K562 (cell line): ENCODE data around the gene UBXN10. TPM values are rescaled to one million over a fixed set of nuclear protein-coding genes. Genes with fewer than 3 reads are reported as not detected.

Experiments used
- ATAC-seq: fragments of 200-7000 bp; cut with Tn5 transposase; 3 replicates; pipeline ENCODE4 v1.9.1; 2020; ENCODE audit warnings: moderate library complexity
- BruUV-seq: library from RNA; stranded (reverse); fragments of 400-500 nt; replicated peaks from 2 replicates; lab custom pipeline; 2021; lab: Mats Ljungman, UMichigan
- CTCF ChIA-PET: fragments of 300-600 bp; formaldehyde crosslinking; extraction: SDS; loops from one replicate; lab custom pipeline; 2021; ENCODE audit warnings: low intra/inter-chr PET ratio; lab: Yijun Ruan, JAX
- POLR2A ChIA-PET: fragments of 300-600, 350-650 bp; sonication (Branson Sonifier 250); formaldehyde crosslinking; extraction: SDS; loops from one replicate; lab custom pipeline; 2021; ENCODE audit warnings: antibody characterized with exemption, inconsistent platforms; lab: Yijun Ruan, JAX
- DNase-seq, 4 experiments: peaks; one replicate each; pipeline versions ENCODE4 v3.0.0 to v3.0.0-alpha.2; 2011 to 2018; ENCODE audit warnings: low spot score in 3 of 4, mixed read lengths in 3 of 4; ENCODE audit errors: extremely low read depth in 1 of 4
- FAIRE-seq: peaks from 2 replicates; lab custom pipeline; 2011; peaks lifted over from hg19 to GRCh38; lab: Jason Lieb, UNC
- H2AFZ ChIP-seq: 2 replicates; pipeline ENCODE4 v1.6.0; 2011; ENCODE audit warnings: low read depth, low read length, control low read depth, inconsistent platforms
- H3K27ac ChIP-seq: fragments of 200-600 bp; 3 replicates; pipeline ENCODE4 v1.8.0; 2011; ENCODE audit warnings: low read depth, mild to moderate bottlenecking, control low read depth, inconsistent platforms, low read length, moderate library complexity, mixed read lengths; ENCODE audit errors: extremely low read depth
- H3K27me3 ChIP-seq, 2 experiments: fragments of 300-600 bp in 1 of 2; 2 replicates in 1 of 2; 3 replicates in 1 of 2; pipeline versions ENCODE4 v1.6.0 to v1.8.0; 2011; ENCODE audit warnings: inconsistent platforms in 2 of 2, low read length in 2 of 2, mild to moderate bottlenecking in 1 of 2, mixed read lengths in 1 of 2, moderate library complexity in 1 of 2; ENCODE audit not compliant: control insufficient read depth in 2 of 2, insufficient read depth in 2 of 2
- H3K36me3 ChIP-seq: fragments of 300-600 bp; 3 replicates; pipeline ENCODE4 v1.8.0; 2011; ENCODE audit warnings: mild to moderate bottlenecking, low read length, inconsistent platforms; ENCODE audit not compliant: control insufficient read depth, insufficient read depth
- H3K4me1 ChIP-seq, 2 experiments: fragments of 200-600 bp in 1 of 2; replicated peaks in 1 of 2; 2 replicates in 1 of 2; 3 replicates in 1 of 2; pipeline versions ENCODE4 v1.5.1 to v1.8.0; 2011; ENCODE audit warnings: inconsistent platforms in 2 of 2, low read length in 2 of 2, mild to moderate bottlenecking in 1 of 2, mixed read lengths in 1 of 2, moderate library complexity in 1 of 2; ENCODE audit not compliant: control insufficient read depth in 2 of 2, insufficient read depth in 2 of 2
- H3K4me2 ChIP-seq: 2 replicates; pipeline ENCODE4 v1.6.1; 2011; ENCODE audit warnings: low read length, control low read depth, inconsistent platforms, mixed read lengths; ENCODE audit not compliant: insufficient read depth
- H3K4me3 ChIP-seq: fragments of 200-600 bp; sonication (generic), shearing (Covaris generic); 2 replicates; pipeline ENCODE4 v1.5.1; 2016; ENCODE audit warnings: control low read depth, inconsistent platforms
- H3K79me2 ChIP-seq: fragments of 200-600 bp; 3 replicates; pipeline ENCODE4 v1.8.0; 2011; ENCODE audit warnings: low read length, inconsistent platforms; ENCODE audit not compliant: control insufficient read depth, insufficient read depth
- H3K9ac ChIP-seq, 2 experiments: 2 replicates each; pipeline versions ENCODE4 v1.6.0 to v1.6.1; 2011; ENCODE audit warnings: low read depth in 2 of 2, low read length in 2 of 2, control low read depth in 1 of 2, inconsistent platforms in 1 of 2, mild to moderate bottlenecking in 1 of 2, mixed read lengths in 1 of 2; ENCODE audit not compliant: insufficient read depth in 1 of 2
- H3K9me1 ChIP-seq: one replicate; pipeline ENCODE4 v1.6.0; 2011; ENCODE audit warnings: inconsistent platforms, mild to moderate bottlenecking, low read length, moderate library complexity; ENCODE audit not compliant: control insufficient read depth, insufficient read depth
- H3K9me3 ChIP-seq: replicated peaks from 2 replicates; pipeline ENCODE4 v1.5.1; 2011; ENCODE audit warnings: low read depth, low read length, inconsistent platforms; ENCODE audit not compliant: control insufficient read depth, insufficient read depth
- H4K20me1 ChIP-seq: replicated peaks from 2 replicates; pipeline ENCODE4 v1.6.1; 2011; ENCODE audit warnings: low read length, inconsistent platforms, mixed read lengths; ENCODE audit not compliant: control insufficient read depth, insufficient read depth
- BCOR ChIP-seq: fragments of 450-650 bp; IDR thresholded peaks from 2 replicates; pipeline ENCODE4 v1.6.1; 2016
- BRD9 ChIP-seq: fragments of 450-650 bp; IDR thresholded peaks from 2 replicates; pipeline ENCODE4 v1.6.1; 2018; ENCODE audit warnings: low read depth; ENCODE audit not compliant: partially characterized antibody
- FOXA3 ChIP-seq, 2 experiments: fragments of 450-650 bp in 1 of 2; sonication (generic) in 1 of 2; formaldehyde crosslinking; IDR thresholded peaks in 1 of 2; conservative IDR thresholded peaks in 1 of 2; 2 replicates each; pipeline versions ENCODE4 v1.4.0 to v1.8.0; 2020 to 2022; ENCODE audit warnings: mild to moderate bottlenecking in 2 of 2, missing genetic modification reagents in 1 of 2
- MAFK ChIP-seq: IDR thresholded peaks from 2 replicates; pipeline ENCODE4 v1.6.1; 2011; ENCODE audit warnings: low read length, improper control_type of control experiment
- RBFOX2 ChIP-seq: fragments of 200-400 bp; formaldehyde crosslinking; IDR thresholded peaks from 2 replicates; pipeline ENCODE4 v1.6.1; 2017; ENCODE audit warnings: low read depth, mild to moderate bottlenecking, low read length, moderate library complexity
- RBM25 ChIP-seq: fragments of 200-400 bp; formaldehyde crosslinking; IDR thresholded peaks from 2 replicates; pipeline ENCODE4 v1.6.1; 2018; ENCODE audit warnings: low read length, low read depth, moderate library complexity; ENCODE audit not compliant: severe bottlenecking
- SAFB ChIP-seq: fragments of 200-400 bp; formaldehyde crosslinking; IDR thresholded peaks from 2 replicates; pipeline ENCODE4 v1.6.1; 2017; ENCODE audit warnings: low read depth, low read length, borderline replicate concordance
- XRCC4 ChIP-seq: IDR thresholded peaks from one replicate; pipeline ENCODE4 v1.6.1; 2011; ENCODE audit not compliant: insufficient read depth, insufficient read length; ENCODE audit errors: extremely low read depth
- ZFP36 ChIP-seq: fragments of 150-350 bp; IDR thresholded peaks from 2 replicates; pipeline ENCODE4 v1.6.1; 2018; ENCODE audit warnings: low read length, low read depth; ENCODE audit not compliant: partially characterized antibody
- WGBS: fragments of 100-300 bp; shearing (Covaris generic); methylation state at CpG from one replicate; pipeline ENCODE4 v1.1.6; 2016; ENCODE audit warnings: low coverage, mixed read lengths; ENCODE audit not compliant: insufficient coverage; ENCODE audit errors: missing lambda C conversion rate; 5-methylcytosine and 5-hydroxymethylcytosine counted together
- in situ Hi-C: fragments of 300-500 bp; cut with MboI; formaldehyde crosslinking; loops from 4 replicates; pipeline ENCODE4 v1.15.0; 2018; ENCODE audit warnings: inconsistent platforms, mixed read lengths
- intact Hi-C: fragments of 100-400 bp; cut with micrococcal nuclease; formaldehyde crosslinking; loops from 2 replicates; pipeline ENCODE4 v1.14.2; 2022
- polyA plus RNA-seq, 8 experiments: library from polyadenylated mRNA; depleted of rRNA in 4 of 8; stranded (reverse) in 5 of 8; unstranded in 3 of 8; fragments of >200 nt; fragmentation: Nextera tagmentation in 2 of 8; fragmentation: Illumina TruSeq in 1 of 8; extraction: Ambion mirVana in 2 of 8; extraction: Trizol in 1 of 8; gene quantifications; 2 replicates each; pipeline versions ENCODE4 v1.2.1 to v1.2.3, GENCODE V29; 2011 to 2014; ENCODE audit warnings: inconsistent platforms in 1 of 8, missing spikeins in 1 of 8
- total RNA-seq, 7 experiments: library from RNA; depleted of rRNA in 6 of 7; stranded (reverse); fragments of >200 nt in 6 of 7; fragmentation: Illumina TruSeq in 2 of 7; extraction: Trizol in 2 of 7; gene quantifications; 2 replicates each; pipeline versions ENCODE4 v1.2.1 to v1.2.3, GENCODE V29; 2011 to 2021; ENCODE audit warnings: low replicate concordance in 1 of 7
- TF ChIP-seq, protein P1 (sequence below): IDR thresholded peaks from 2 replicates; pipeline ENCODE4 v1.6.1; 2014; ENCODE audit warnings: antibody characterized with exemption
- TF ChIP-seq, protein P2 (sequence below): fragments of 450-650 bp; IDR thresholded peaks from 2 replicates; pipeline ENCODE4 v1.6.1; 2018; ENCODE audit warnings: mild to moderate bottlenecking, low read depth; ENCODE audit not compliant: partially characterized antibody
- TF ChIP-seq, protein P3 (sequence below): sonication (generic); formaldehyde crosslinking; IDR thresholded peaks from 2 replicates; pipeline ENCODE4 v1.4.0; 2020; ENCODE audit warnings: mild to moderate bottlenecking, missing genetic modification reagents
- TF ChIP-seq, protein P4 (sequence below): sonication (generic); formaldehyde crosslinking; IDR thresholded peaks from 2 replicates; pipeline ENCODE4 v1.8.0; 2022; ENCODE audit warnings: mild to moderate bottlenecking, missing genetic modification reagents

The UBXN10 gene
- total and polyA plus RNA-seq, 9 of the 15 experiments (the other 6 are each of a cell fraction or from before 2014, with no cell fraction given) = 10.7 to 17.7 (median 13.6) TPM

DNA sequence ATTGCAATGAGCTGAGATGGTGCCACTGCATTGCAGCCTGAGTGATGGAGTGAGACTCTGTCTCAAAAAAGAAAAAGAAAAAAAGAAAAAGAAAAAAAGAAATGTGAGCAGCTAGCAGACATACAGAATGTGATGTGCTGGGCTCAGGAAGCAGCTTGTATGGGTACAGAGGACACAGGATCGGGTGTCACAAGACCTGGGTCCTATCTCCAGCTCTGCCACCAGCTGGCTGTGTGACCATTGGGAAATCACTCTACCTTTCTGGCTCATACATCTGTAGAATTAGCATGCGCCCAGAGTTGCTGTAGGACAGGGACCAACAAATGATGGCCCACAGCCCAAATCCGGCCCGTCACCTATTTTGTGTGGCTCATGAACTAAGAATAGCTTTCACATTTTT lies 3.8 kb downstream of the UBXN10 start:
- Histone ChIP-seq H3K27ac (no peak overlapping the region), H3K4me1 (peaks cover 54 to 70% of the 10 kb centered on the region in 2 experiments), H3K4me3 (no peak overlapping the region), H3K79me2 (peaks cover 46% of the 10 kb centered on the region), H3K9ac (peak overlapping the region; percentile 77 to 89; a peak in 1 of 4 replicates), H2AFZ (no peak overlapping the region), H3K36me3 (peaks cover 33% of the 10 kb centered on the region; the same call in 2 of the 3 replicates), H3K9me3 (no peaks in the 10 kb centered on the region), H4K20me1 (no peaks in the 10 kb centered on the region), H3K27me3 (no peaks in the 10 kb centered on the region), H3K4me2 (peak overlapping the region; percentile 87; the same call in 1 of the 2 replicates), H3K9me1 (no peaks in the 10 kb centered on the region)
- ATAC-seq (no peak), FAIRE-seq (no peak), DNase-seq (no peak)
- intact Hi-C loops = no loop called here
- in situ Hi-C loops = no loop called here
- ChIA-PET CTCF (no interaction called here), POLR2A (interaction anchor here (0.7 kb wide), 2 partner anchors 18 to 268 kb away, joined by 3 read pairs; no protein-coding TSS in a partner anchor)
- no TSS peak for BruUV-seq
- WGBS = 80% methylated on average over 4 of the region's 4 CpGs
- TF ChIP-seq ZFP36 (peak; percentile 37), RBFOX2 (peak; percentile 14; the same call in 1 of the 2 replicates), SAFB (no peak), FOXA3 (CRISPR knock-in tag; conservative IDR thresholded peaks at IDR 0.05 in 1 of 2, IDR thresholded peaks at IDR 0.05 in 1 of 2) (no peak), BCOR (0 out of 2 replicates have a peak, but pooled peaks have one; percentile 55), RBM25 (peak; percentile 45), MAFK (no peak), BRD9 (no peak), XRCC4 (no peak)
- TF ChIP-seq, protein P1, sequence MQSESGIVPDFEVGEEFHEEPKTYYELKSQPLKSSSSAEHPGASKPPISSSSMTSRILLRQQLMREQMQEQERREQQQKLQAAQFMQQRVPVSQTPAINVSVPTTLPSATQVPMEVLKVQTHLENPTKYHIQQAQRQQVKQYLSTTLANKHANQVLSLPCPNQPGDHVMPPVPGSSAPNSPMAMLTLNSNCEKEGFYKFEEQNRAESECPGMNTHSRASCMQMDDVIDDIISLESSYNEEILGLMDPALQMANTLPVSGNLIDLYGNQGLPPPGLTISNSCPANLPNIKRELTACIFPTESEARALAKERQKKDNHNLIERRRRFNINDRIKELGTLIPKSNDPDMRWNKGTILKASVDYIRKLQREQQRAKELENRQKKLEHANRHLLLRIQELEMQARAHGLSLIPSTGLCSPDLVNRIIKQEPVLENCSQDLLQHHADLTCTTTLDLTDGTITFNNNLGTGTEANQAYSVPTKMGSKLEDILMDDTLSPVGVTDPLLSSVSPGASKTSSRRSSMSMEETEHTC = no peak
- TF ChIP-seq, protein P2, sequence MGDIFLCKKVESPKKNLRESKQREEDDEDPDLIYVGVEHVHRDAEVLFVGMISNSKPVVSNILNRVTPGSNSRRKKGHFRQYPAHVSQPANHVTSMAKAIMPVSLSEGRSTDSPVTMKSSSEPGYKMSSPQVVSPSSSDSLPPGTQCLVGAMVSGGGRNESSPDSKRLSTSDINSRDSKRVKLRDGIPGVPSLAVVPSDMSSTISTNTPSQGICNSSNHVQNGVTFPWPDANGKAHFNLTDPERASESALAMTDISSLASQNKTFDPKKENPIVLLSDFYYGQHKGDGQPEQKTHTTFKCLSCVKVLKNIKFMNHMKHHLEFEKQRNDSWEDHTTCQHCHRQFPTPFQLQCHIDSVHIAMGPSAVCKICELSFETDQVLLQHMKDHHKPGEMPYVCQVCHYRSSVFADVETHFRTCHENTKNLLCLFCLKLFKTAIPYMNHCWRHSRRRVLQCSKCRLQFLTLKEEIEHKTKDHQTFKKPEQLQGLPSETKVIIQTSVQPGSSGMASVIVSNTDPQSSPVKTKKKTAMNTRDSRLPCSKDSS = no peak
- TF ChIP-seq, protein P3, sequence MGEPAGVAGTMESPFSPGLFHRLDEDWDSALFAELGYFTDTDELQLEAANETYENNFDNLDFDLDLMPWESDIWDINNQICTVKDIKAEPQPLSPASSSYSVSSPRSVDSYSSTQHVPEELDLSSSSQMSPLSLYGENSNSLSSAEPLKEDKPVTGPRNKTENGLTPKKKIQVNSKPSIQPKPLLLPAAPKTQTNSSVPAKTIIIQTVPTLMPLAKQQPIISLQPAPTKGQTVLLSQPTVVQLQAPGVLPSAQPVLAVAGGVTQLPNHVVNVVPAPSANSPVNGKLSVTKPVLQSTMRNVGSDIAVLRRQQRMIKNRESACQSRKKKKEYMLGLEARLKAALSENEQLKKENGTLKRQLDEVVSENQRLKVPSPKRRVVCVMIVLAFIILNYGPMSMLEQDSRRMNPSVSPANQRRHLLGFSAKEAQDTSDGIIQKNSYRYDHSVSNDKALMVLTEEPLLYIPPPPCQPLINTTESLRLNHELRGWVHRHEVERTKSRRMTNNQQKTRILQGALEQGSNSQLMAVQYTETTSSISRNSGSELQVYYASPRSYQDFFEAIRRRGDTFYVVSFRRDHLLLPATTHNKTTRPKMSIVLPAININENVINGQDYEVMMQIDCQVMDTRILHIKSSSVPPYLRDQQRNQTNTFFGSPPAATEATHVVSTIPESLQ (CRISPR knock-in tag) = 0 out of 2 replicates have a peak, but pooled peaks have one; percentile 15
- TF ChIP-seq, protein P4, sequence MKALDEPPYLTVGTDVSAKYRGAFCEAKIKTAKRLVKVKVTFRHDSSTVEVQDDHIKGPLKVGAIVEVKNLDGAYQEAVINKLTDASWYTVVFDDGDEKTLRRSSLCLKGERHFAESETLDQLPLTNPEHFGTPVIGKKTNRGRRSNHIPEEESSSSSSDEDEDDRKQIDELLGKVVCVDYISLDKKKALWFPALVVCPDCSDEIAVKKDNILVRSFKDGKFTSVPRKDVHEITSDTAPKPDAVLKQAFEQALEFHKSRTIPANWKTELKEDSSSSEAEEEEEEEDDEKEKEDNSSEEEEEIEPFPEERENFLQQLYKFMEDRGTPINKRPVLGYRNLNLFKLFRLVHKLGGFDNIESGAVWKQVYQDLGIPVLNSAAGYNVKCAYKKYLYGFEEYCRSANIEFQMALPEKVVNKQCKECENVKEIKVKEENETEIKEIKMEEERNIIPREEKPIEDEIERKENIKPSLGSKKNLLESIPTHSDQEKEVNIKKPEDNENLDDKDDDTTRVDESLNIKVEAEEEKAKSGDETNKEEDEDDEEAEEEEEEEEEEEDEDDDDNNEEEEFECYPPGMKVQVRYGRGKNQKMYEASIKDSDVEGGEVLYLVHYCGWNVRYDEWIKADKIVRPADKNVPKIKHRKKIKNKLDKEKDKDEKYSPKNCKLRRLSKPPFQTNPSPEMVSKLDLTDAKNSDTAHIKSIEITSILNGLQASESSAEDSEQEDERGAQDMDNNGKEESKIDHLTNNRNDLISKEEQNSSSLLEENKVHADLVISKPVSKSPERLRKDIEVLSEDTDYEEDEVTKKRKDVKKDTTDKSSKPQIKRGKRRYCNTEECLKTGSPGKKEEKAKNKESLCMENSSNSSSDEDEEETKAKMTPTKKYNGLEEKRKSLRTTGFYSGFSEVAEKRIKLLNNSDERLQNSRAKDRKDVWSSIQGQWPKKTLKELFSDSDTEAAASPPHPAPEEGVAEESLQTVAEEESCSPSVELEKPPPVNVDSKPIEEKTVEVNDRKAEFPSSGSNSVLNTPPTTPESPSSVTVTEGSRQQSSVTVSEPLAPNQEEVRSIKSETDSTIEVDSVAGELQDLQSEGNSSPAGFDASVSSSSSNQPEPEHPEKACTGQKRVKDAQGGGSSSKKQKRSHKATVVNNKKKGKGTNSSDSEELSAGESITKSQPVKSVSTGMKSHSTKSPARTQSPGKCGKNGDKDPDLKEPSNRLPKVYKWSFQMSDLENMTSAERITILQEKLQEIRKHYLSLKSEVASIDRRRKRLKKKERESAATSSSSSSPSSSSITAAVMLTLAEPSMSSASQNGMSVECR = no peak
